ENCODE measurements around the gene FTO. TPM values are rescaled to one million over a fixed set of nuclear protein-coding genes. Genes with fewer than 3 reads are reported as not detected.

FTO gene
- total RNA-seq = 108 TPM

DNA sequence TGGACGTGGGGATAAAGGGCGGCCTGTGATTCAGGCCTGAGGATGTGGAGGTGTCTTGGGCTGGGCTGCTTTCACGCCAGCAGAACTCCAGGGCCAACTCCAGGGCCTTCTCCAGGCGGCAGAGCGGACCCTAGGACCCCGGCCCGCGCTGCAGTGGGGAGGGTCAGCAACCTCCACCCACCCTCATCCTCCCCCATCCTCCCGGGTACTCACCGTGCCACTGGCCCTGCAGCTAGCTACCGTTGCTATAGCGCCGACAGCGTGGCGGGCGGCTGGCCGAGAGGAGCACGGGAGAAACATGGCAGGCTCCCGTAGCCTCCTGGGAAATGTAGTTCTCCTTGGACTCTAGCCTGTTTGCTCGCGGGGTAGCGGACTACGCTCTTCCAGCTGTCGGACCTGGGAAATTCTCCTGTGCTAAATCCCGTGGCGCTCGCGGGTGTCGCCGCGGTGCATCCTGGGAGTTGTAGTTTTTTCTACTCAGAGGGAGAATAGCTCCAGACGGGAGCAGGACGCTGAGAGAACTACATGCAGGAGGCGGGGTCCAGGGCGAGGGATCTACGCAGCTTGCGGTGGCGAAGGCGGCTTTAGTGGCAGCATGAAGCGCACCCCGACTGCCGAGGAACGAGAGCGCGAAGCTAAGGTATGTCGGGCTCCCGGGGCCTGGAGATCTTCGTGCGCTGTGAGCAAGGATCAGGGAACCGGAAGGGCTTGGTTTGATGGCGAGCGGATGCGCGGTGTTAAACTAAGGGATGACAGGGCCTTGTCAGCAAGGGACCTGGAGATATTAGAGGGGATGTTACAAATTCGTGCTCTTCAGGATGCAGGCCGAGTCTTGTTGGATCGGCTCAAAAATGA lies at the start of gene FTO, which contains the start of gene RPGRIP1L:
Gene FTO, plus strand, starts transcription at position 567 of the 855 bp plus-strand sequence.
Gene RPGRIP1L, minus strand, starts transcription at position 270 of the 855 bp plus-strand sequence. CDS start 3,136 bp downstream, outside the sequence.

Small RNA genes within 50 kb of the gene (small RNA-seq; reads per million reads assigned to genes)
- not detected for gene AC007347.2 (ENCODE audit: low replicate concordance)

Other genes with a start within 250 kb of the FTO start
- 54.3 TPM for gene AKTIP, start 200.9 kb upstream of the FTO start, total RNA-seq
- gene RPGRIP1L, start 297 bp upstream of the FTO start, total RNA-seq = 10.2 TPM